Measurements from ENCODE around the gene ARHGAP24.

ARHGAP24 gene

GRCh38 chr4:85933291-85933640 lies 458.3 kb downstream of the ARHGAP24 start:
- peak overlapping the region; percentile 31 to 50 for H3K4me3 ChIP-seq (ENCODE audit: low read depth in 1 of 2, low read length in 2 of 2)
- no peaks in the 10 kb centered on the region for H3K9me3 ChIP-seq (ENCODE audit: control insufficient read depth in 1 of 2, low read length in 2 of 2)
- no peaks in the 10 kb centered on the region for H3K27me3 ChIP-seq (ENCODE audit: low read depth, low read length)
- H3K36me3 ChIP-seq (ENCODE audit: control insufficient read depth in 1 of 2, insufficient read depth in 2 of 2, low read length in 2 of 2): no peaks in the 10 kb centered on the region
- peak overlapping the region; percentile 60 for H3K27ac ChIP-seq (ENCODE audit: low read length)
- peaks cover 5 to 33% of the 10 kb centered on the region in 2 donors for H3K4me1 ChIP-seq (ENCODE audit: control insufficient read depth in 1 of 2, insufficient read depth in 2 of 2, low read length in 2 of 2)

GRCh38 chr4:85937507-85937906 lies 462.6 kb downstream of the ARHGAP24 start:
- peaks cover 0 to 3% of the 10 kb centered on the region in 2 donors for H3K36me3 ChIP-seq (ENCODE audit: control insufficient read depth in 1 of 2, insufficient read depth in 2 of 2, low read length in 2 of 2)
- no peak overlapping the region for H3K27ac ChIP-seq (ENCODE audit: low read length)
- peaks cover 0 to 9% of the 10 kb centered on the region in 2 donors for H3K4me1 ChIP-seq (ENCODE audit: control insufficient read depth in 1 of 2, insufficient read depth in 2 of 2, low read length in 2 of 2)
- H3K4me3 ChIP-seq (ENCODE audit: low read depth in 1 of 2, low read length in 2 of 2): no peak overlapping the region
- no peaks in the 10 kb centered on the region for H3K9me3 ChIP-seq (ENCODE audit: control insufficient read depth in 1 of 2, low read length in 2 of 2)
- H3K27me3 ChIP-seq (ENCODE audit: low read depth, low read length): no peaks in the 10 kb centered on the region

- Histone ChIP-seq H3K9me3 (ENCODE audit: control insufficient read depth in 1 of 2, low read length in 2 of 2) (no peaks in the 10 kb centered on the region), H3K4me1 (ENCODE audit: control insufficient read depth in 1 of 2, insufficient read depth in 2 of 2, low read length in 2 of 2) (peaks cover 0 to 4% of the 10 kb centered on the region in 2 donors), H3K4me3 (ENCODE audit: low read depth in 1 of 2, low read length in 2 of 2) (no peak overlapping the region), H3K27me3 (ENCODE audit: low read depth, low read length) (no peaks in the 10 kb centered on the region), H3K36me3 (ENCODE audit: control insufficient read depth in 1 of 2, insufficient read depth in 2 of 2, low read length in 2 of 2) (peaks cover 0 to 3% of the 10 kb centered on the region in 2 donors), H3K27ac (ENCODE audit: low read length) (no peak overlapping the region)
These were observed 463.1 kb downstream of the ARHGAP24 start for GRCh38 chr4:85938062-85938461.

GRCh38 chr4:85938902-85939301 lies 464.0 kb downstream of the ARHGAP24 start:
- H3K4me3 ChIP-seq (ENCODE audit: low read depth in 1 of 2, low read length in 2 of 2): no peak overlapping the region
- H3K4me1 ChIP-seq (ENCODE audit: control insufficient read depth in 1 of 2, insufficient read depth in 2 of 2, low read length in 2 of 2): no peaks in the 10 kb centered on the region
- no peak overlapping the region for H3K27ac ChIP-seq (ENCODE audit: low read length)
- H3K36me3 ChIP-seq (ENCODE audit: control insufficient read depth in 1 of 2, insufficient read depth in 2 of 2, low read length in 2 of 2): peaks cover 0 to 3% of the 10 kb centered on the region in 2 donors
- H3K27me3 ChIP-seq (ENCODE audit: low read depth, low read length): no peaks in the 10 kb centered on the region
- no peaks in the 10 kb centered on the region for H3K9me3 ChIP-seq (ENCODE audit: control insufficient read depth in 1 of 2, low read length in 2 of 2)

GRCh38 chr4:85939595-85939994 lies 464.6 kb downstream of the ARHGAP24 start:
- H3K4me1 ChIP-seq (ENCODE audit: control insufficient read depth in 1 of 2, insufficient read depth in 2 of 2, low read length in 2 of 2): no peaks in the 10 kb centered on the region
- H3K4me3 ChIP-seq (ENCODE audit: low read depth in 1 of 2, low read length in 2 of 2): no peak overlapping the region
- peaks cover 0 to 3% of the 10 kb centered on the region in 2 donors for H3K36me3 ChIP-seq (ENCODE audit: control insufficient read depth in 1 of 2, insufficient read depth in 2 of 2, low read length in 2 of 2)
- no peaks in the 10 kb centered on the region for H3K27me3 ChIP-seq (ENCODE audit: low read depth, low read length)
- H3K9me3 ChIP-seq (ENCODE audit: control insufficient read depth in 1 of 2, low read length in 2 of 2): no peaks in the 10 kb centered on the region
- no peak overlapping the region for H3K27ac ChIP-seq (ENCODE audit: low read length)

- H3K27me3 ChIP-seq (ENCODE audit: low read depth, low read length): no peaks in the 10 kb centered on the region
- no peak overlapping the region for H3K4me3 ChIP-seq (ENCODE audit: low read depth in 1 of 2, low read length in 2 of 2)
- H3K36me3 ChIP-seq (ENCODE audit: control insufficient read depth in 1 of 2, insufficient read depth in 2 of 2, low read length in 2 of 2): peaks cover 0 to 3% of the 10 kb centered on the region in 2 donors
- H3K27ac ChIP-seq (ENCODE audit: low read length): no peak overlapping the region
- no peaks in the 10 kb centered on the region for H3K4me1 ChIP-seq (ENCODE audit: control insufficient read depth in 1 of 2, insufficient read depth in 2 of 2, low read length in 2 of 2)
- H3K9me3 ChIP-seq (ENCODE audit: control insufficient read depth in 1 of 2, low read length in 2 of 2): no peaks in the 10 kb centered on the region
These were observed 465.2 kb downstream of the ARHGAP24 start for GRCh38 chr4:85940151-85940550.

- Histone ChIP-seq H3K9me3 (ENCODE audit: control insufficient read depth in 1 of 2, low read length in 2 of 2) (no peaks in the 10 kb centered on the region), H3K4me3 (ENCODE audit: low read depth in 1 of 2, low read length in 2 of 2) (no peak overlapping the region), H3K27me3 (ENCODE audit: low read depth, low read length) (no peaks in the 10 kb centered on the region), H3K36me3 (ENCODE audit: control insufficient read depth in 1 of 2, insufficient read depth in 2 of 2, low read length in 2 of 2) (peaks cover 0 to 3% of the 10 kb centered on the region in 2 donors), H3K27ac (ENCODE audit: low read length) (no peak overlapping the region), H3K4me1 (ENCODE audit: control insufficient read depth in 1 of 2, insufficient read depth in 2 of 2, low read length in 2 of 2) (no peaks in the 10 kb centered on the region)
These were observed 467.2 kb downstream of the ARHGAP24 start for GRCh38 chr4:85942107-85942506.

GRCh38 chr4:85946821-85947220 lies 471.9 kb downstream of the ARHGAP24 start:
- no peak overlapping the region for H3K27ac ChIP-seq (ENCODE audit: low read length)
- peaks cover 0 to 3% of the 10 kb centered on the region in 2 donors for H3K36me3 ChIP-seq (ENCODE audit: control insufficient read depth in 1 of 2, insufficient read depth in 2 of 2, low read length in 2 of 2)
- H3K9me3 ChIP-seq (ENCODE audit: control insufficient read depth in 1 of 2, low read length in 2 of 2): no peaks in the 10 kb centered on the region
- no peaks in the 10 kb centered on the region for H3K4me1 ChIP-seq (ENCODE audit: control insufficient read depth in 1 of 2, insufficient read depth in 2 of 2, low read length in 2 of 2)
- H3K4me3 ChIP-seq (ENCODE audit: low read depth in 1 of 2, low read length in 2 of 2): no peak overlapping the region
- no peaks in the 10 kb centered on the region for H3K27me3 ChIP-seq (ENCODE audit: low read depth, low read length)

GRCh38 chr4:85951099-85951498 lies 476.1 kb downstream of the ARHGAP24 start:
- Histone ChIP-seq H3K27me3 (ENCODE audit: low read depth, low read length) (no peaks in the 10 kb centered on the region), H3K27ac (ENCODE audit: low read length) (no peak overlapping the region), H3K4me3 (ENCODE audit: low read depth in 1 of 2, low read length in 2 of 2) (no peak overlapping the region)

GRCh38 chr4:85952528-85952927 lies 477.6 kb downstream of the ARHGAP24 start:
- no peak overlapping the region for H3K4me3 ChIP-seq (ENCODE audit: low read depth in 1 of 2, low read length in 2 of 2)
- peaks cover 0 to 2% of the 10 kb centered on the region in 2 donors for H3K36me3 ChIP-seq (ENCODE audit: control insufficient read depth in 1 of 2, insufficient read depth in 2 of 2, low read length in 2 of 2)
- peaks cover 0 to 5% of the 10 kb centered on the region in 2 donors for H3K4me1 ChIP-seq (ENCODE audit: control insufficient read depth in 1 of 2, insufficient read depth in 2 of 2, low read length in 2 of 2)
- no peak overlapping the region for H3K27ac ChIP-seq (ENCODE audit: low read length)
- no peaks in the 10 kb centered on the region for H3K9me3 ChIP-seq (ENCODE audit: control insufficient read depth in 1 of 2, low read length in 2 of 2)
- H3K27me3 ChIP-seq (ENCODE audit: low read depth, low read length): no peaks in the 10 kb centered on the region

More at GRCh38 chr4:85951099-85951498, 476.1 kb downstream of the ARHGAP24 start:
- Histone ChIP-seq H3K36me3 (ENCODE audit: control insufficient read depth in 1 of 2, insufficient read depth in 2 of 2, low read length in 2 of 2) (peaks cover 0 to 2% of the 10 kb centered on the region in 2 donors), H3K9me3 (ENCODE audit: control insufficient read depth in 1 of 2, low read length in 2 of 2) (no peaks in the 10 kb centered on the region), H3K4me1 (ENCODE audit: control insufficient read depth in 1 of 2, insufficient read depth in 2 of 2, low read length in 2 of 2) (peaks cover 0 to 5% of the 10 kb centered on the region in 2 donors)

GRCh38 chr4:85952972-85953650 lies 478.2 kb downstream of the ARHGAP24 start:
- Histone ChIP-seq H3K4me1 (ENCODE audit: control insufficient read depth in 1 of 2, insufficient read depth in 2 of 2, low read length in 2 of 2) (peaks cover 0 to 5% of the 10 kb centered on the region in 2 donors), H3K36me3 (ENCODE audit: control insufficient read depth in 1 of 2, insufficient read depth in 2 of 2, low read length in 2 of 2) (peaks cover 0 to 2% of the 10 kb centered on the region in 2 donors), H3K27ac (ENCODE audit: low read length) (no peak overlapping the region), H3K4me3 (ENCODE audit: low read depth in 1 of 2, low read length in 2 of 2) (no peak overlapping the region), H3K9me3 (ENCODE audit: control insufficient read depth in 1 of 2, low read length in 2 of 2) (no peaks in the 10 kb centered on the region), H3K27me3 (ENCODE audit: low read depth, low read length) (no peaks in the 10 kb centered on the region)

- no peaks in the 10 kb centered on the region for H3K27me3 ChIP-seq (ENCODE audit: low read depth, low read length)
- peaks cover 0 to 2% of the 10 kb centered on the region in 2 donors for H3K36me3 ChIP-seq (ENCODE audit: control insufficient read depth in 1 of 2, insufficient read depth in 2 of 2, low read length in 2 of 2)
These were observed 478.7 kb downstream of the ARHGAP24 start for GRCh38 chr4:85953651-85954018.

More at GRCh38 chr4:85953651-85954018, 478.7 kb downstream of the ARHGAP24 start:
- H3K4me3 ChIP-seq (ENCODE audit: low read depth in 1 of 2, low read length in 2 of 2): no peak overlapping the region
- no peak overlapping the region for H3K27ac ChIP-seq (ENCODE audit: low read length)
- peaks cover 0 to 5% of the 10 kb centered on the region in 2 donors for H3K4me1 ChIP-seq (ENCODE audit: control insufficient read depth in 1 of 2, insufficient read depth in 2 of 2, low read length in 2 of 2)
- H3K9me3 ChIP-seq (ENCODE audit: control insufficient read depth in 1 of 2, low read length in 2 of 2): no peaks in the 10 kb centered on the region
